HFF-Myc (cell line): Measurements from ENCODE around the gene NRDC.

Experiments
- DNase-seq: peaks from one replicate; pipeline ENCODE4 v3.0.0-alpha.2; 2011; ENCODE audit warnings: low read depth; ENCODE audit errors: extremely low read depth
- H3K4me3 ChIP-seq: replicated peaks from 2 replicates; pipeline ENCODE4 v1.5.1; 2011; ENCODE audit warnings: low read depth, mild to moderate bottlenecking, control low read depth, low read length
- CTCF ChIP-seq: IDR thresholded peaks from 2 replicates; pipeline ENCODE4 v1.5.1; 2012; ENCODE audit warnings: mild to moderate bottlenecking, low read depth, low read length, control low read depth; ENCODE audit errors: missing control alignments

NRDC gene

GRCh38 chr1:51750218-51750617 is 128.3 kb downstream of the NRDC start:
- no peak for TF ChIP-seq CTCF
- no peak overlapping the region for H3K4me3 ChIP-seq
- no peak for DNase-seq

- no peak overlapping the region for H3K4me3 ChIP-seq
- DNase-seq: no peak
- TF ChIP-seq CTCF: no peak
Measured at GRCh38 chr1:51749151-51749550, 129.4 kb downstream of the NRDC start.

- no peak for TF ChIP-seq CTCF
- H3K4me3 ChIP-seq: no peak overlapping the region
- no peak for DNase-seq
Measured at GRCh38 chr1:51745304-51745570, 133.3 kb downstream of the NRDC start.

- TF ChIP-seq CTCF: no peak
- no peak for DNase-seq
- no peak overlapping the region for H3K4me3 ChIP-seq
Measured at GRCh38 chr1:51744506-51745303, 133.8 kb downstream of the NRDC start.

GRCh38 chr1:51741121-51741681 is 137.3 kb downstream of the NRDC start:
- H3K4me3 ChIP-seq: no peak overlapping the region
- DNase-seq: no peak
- TF ChIP-seq CTCF: no peak

- H3K4me3 ChIP-seq: no peak overlapping the region
- DNase-seq: no peak
- TF ChIP-seq CTCF: no peak
Measured at GRCh38 chr1:51740652-51741051, 137.9 kb downstream of the NRDC start.
